HG03571 (cell line): ENCODE measurements around the gene RFTN2.
A peak's percentile ranks its signal among the peaks of the same experiment; 100 is the strongest.
"Not testable (repeated sequence)": the region's sequence is repeated elsewhere in the genome, so short reads cannot be mapped to it uniquely, and the experiment has no call there.

ENCODE experiments used
- ATAC-seq: cut with Tn5 transposase; IDR thresholded peaks from one replicate; pipeline ENCODE4 v1.9.1; 2021; ENCODE audit not compliant: unreplicated experiment

RFTN2 gene, protein sequence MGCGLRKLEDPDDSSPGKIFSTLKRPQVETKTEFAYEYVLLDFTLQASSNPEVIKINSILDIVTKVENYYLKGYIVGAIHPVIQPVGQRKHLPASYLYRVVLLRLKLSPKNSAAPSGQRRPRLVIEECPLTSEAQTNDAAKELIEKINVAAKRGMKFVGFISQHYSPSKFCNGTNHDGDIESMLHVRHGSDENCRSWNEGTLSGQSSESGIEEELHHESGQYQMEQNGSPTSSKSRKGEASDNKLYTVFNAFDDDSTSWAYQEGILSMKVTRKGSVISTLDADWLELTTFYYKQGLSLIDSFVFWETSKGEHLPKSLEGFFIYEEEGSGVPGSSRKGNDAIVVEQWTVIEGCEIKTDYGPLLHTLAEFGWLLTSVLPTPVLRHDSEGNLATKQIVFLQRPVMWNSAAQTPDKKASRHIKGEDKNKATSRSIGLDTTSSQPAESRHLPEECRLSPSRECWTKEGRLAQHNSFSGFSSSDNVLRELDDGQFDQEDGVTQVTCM

DNA sequence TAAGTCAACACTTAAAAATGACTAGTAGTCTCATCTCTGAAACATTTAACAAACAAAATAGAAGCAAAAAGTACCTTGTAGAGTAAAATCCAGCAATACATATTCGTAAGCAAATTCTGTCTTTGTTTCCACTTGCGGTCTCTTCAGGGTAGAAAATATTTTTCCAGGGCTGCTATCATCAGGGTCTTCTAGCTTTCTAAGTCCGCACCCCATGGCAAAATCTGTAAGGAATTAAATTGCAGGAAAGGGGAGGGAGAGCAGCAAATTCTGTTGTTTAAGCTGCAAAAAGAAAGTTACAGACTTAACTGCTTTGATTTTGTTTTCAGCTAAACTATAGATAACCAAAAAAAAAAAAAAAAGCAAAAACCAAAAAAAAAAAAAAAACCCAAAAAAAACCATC, at the start of gene RFTN2:
RFTN2 (minus strand) TSS at position 342 of the 400 bp plus-strand sequence; CDS start at position 213, 129 bp downstream.
- no peak for ATAC-seq

DNA sequence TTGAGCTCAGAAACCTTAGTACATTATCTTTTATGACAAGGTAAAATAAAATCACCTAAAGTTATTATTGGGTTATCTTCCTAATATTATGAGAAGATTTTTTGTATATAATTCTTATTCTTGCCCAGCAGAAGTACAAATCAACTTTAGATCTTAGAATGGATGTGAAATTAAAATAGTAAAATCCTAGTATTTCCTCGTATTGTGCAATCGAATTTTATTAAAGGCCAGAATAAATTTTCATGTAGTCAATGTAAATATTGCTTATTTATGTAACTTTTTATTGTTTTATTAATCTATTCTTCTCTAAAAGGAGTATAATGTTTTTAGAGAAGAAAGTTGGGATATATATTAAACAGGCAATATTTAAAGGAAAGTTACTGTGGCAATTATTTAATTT, 42.5 kb upstream of the RFTN2 start:
- ATAC-seq: no peak

DNA sequence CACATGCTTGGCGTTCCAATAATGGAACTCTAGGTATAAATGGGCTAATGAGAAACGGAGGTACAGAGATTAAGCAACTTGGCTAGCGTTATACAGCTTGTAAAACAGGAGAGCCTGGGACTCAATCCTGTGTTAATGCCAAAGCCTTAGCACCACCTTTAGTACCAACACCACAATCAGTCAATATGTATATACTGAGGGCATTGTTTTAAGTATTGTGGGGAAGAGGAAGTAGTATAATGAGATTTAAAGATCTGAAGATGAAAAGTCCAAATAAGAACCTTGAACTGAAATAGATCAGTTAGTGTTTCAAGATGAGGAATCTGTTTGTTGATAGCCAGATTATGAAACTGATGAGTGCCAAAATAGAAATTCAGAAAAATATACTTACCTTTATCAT, 37.9 kb upstream of the RFTN2 start:
- ATAC-seq: no peak

DNA sequence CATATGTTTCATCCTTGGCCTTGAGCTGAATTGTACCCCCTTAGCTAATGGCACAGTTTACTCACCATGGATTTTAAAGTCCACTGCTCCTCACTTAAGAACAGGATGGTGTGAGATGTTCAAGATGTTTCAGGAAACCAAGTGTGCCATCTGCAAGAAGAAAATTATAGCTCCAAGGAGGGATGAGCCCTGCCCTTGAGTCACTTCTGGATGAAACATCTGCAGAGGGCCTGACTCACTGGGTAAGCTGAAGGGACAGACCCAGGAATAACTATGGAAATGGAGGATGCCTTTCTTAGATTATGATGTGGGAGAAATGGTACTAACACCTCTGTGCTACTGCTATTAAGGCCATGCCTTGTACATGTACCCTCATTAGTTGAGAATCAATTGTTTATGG, 36.2 kb upstream of the RFTN2 start:
- ATAC-seq: no peak

DNA sequence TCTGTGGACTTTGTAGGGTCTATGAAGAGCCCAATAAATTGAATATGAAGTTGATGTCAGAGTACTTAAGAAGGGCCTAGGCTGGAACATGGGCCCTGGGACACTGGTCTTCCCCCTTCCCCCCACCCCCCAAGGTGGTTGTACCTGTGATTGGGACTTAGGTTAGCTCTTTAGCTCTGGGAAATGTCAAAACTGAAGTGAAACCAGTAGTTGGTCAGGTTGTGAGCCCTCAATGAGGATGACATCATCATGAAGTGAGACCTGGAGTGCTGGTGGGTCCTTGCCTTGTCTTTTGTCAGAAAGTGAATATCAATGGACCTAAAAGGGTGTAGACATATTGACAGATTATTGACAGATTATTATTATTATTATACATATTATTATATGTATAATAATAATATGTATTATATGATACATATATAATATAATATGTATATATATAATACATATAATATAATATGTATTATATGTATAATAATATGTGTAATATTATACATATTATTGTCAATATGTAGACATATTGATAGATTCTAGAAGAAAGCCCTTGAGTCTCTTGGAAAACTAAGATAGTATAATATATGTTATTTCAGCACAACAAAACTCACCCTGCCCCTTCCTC, 35.1 kb upstream of the RFTN2 start:
- ATAC-seq: peak; percentile 63

DNA sequence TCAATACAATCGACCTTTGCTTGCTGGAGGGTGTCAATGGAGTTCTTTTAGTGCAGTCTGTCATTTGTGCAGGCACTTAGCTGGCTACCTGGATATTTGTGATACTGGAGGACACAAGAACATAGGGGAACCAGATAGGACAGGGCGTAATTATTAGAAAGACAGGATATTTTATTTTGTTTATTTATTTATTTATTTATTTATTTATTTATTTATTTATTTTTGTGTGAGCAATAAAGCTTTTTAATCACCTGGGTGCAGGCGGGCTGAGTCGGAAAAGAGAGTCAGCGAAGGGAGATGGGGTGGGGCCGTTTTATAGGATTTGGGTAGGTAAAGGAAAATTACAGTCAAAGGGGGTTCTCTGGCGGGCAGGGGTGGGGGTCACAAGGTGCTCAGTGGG, 33.8 kb upstream of the RFTN2 start:
- ATAC-seq: not testable (repeated sequence)

DNA sequence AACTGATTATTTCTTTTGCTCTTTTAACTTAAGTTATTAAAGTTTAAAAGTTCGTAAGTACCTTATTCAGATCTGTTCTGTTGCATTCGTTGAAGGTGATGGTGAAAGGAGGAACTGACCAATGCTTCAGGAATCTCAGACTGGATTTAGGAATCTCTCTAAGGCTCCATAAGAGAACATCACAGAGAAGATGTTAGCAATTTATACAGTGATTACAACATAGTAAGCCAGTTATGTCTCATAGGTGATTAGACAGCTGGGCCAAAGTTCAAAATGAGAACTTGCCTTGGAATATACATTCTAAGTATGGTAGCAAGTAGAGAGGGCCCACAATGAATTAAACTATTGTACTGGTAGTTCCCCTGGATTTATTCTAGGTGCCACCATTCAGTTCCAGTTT, 32.9 kb upstream of the RFTN2 start:
- ATAC-seq: no peak

DNA sequence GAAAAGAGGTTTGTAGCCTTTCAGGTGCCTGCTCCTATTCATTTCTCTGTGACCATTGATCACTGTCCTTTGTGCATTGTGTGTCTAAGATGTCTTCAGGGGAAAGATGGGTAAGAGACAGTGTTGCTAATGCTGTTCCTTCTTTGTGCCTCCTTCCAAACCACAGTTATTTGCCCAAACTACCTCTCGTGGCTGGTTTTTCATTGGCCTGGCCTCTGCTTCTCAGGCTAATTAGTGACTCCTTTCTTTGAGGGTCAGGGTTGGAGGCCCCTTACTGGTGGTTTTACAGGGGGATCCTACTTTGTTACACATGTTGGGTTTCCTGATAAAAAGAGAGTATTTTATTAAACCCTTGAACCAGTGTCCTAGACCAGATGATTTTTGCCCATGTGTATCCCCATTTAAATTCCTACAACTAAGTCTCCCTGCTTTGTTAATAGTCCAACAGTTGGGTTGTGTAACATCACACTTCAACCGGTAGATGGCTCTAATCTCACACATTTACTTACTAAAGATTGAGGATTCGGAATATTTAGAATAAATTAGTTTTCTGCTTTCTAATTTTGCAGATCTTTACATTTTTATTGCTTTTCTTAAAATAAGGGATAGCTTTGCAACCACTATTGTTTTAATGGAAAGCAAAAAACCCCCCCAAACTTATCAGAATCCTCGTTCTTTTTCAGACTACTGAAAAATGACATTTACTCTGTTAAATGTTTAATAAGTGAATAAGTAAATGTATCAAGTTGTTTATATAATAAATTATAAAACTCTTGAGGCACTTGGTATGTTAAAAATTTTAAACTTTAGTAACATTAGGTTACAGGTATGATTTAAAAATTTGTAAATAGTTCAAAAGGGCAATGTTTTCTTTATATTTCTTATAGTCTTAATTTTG, 32.2 kb upstream of the RFTN2 start:
- ATAC-seq: no peak

DNA sequence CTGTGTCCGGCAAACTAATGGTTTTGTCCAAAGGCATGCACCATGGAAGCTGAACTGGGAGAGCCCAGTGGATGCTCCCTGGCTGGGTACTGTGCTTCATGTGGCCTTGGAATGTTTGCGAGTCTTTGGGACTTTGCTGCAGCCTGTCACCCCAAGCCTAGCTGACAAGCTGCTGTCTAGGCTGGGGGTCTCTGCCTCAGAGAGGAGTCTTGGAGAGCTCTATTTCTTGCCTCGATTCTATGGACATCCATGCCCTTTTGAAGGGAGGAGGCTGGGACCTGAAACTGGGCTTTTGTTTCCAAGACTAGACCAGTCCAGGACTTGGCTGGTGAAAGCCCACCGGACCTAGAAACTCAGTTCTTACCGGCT, 31.4 kb upstream of the RFTN2 start:
- no peak for ATAC-seq

DNA sequence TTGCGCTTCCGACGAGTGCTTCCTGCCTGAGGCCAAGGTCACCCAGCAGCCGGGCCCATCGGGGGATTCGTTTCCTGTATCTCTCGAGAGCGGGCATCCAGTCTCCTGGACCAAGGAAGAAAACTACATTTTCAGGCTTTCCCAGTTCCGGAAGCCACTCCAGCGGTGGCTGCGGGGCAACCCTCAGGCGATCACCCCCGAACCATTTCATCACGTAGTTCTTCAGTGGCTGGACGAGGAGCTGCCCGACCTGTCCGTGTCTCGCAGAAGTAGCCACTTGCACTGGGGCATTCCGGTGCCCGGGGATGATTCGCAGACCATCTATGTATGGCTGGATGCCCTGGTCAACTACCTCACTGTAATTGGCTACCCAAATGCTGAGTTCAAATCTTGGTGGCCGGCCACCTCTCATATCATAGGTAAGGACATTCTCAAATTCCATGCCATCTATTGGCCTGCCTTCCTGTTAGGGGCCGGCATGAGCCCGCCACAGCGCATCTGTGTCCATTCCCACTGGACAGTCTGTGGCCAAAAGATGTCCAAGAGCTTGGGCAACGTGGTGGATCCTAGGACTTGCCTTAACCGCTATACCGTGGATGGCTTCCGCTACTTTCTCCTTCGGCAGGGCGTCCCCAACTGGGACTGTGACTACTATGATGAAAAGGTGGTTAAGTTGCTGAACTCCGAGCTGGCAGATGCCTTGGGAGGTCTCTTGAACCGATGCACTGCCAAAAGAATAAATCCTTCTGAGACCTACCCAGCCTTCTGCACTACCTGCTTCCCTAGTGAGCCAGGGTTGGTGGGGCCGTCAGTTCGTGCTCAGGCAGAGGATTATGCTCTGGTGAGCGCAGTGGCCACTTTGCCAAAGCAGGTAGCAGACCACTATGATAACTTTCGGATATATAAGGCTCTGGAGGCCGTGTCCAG, 30.8 kb upstream of the RFTN2 start:
- peak; percentile 28 for ATAC-seq

DNA sequence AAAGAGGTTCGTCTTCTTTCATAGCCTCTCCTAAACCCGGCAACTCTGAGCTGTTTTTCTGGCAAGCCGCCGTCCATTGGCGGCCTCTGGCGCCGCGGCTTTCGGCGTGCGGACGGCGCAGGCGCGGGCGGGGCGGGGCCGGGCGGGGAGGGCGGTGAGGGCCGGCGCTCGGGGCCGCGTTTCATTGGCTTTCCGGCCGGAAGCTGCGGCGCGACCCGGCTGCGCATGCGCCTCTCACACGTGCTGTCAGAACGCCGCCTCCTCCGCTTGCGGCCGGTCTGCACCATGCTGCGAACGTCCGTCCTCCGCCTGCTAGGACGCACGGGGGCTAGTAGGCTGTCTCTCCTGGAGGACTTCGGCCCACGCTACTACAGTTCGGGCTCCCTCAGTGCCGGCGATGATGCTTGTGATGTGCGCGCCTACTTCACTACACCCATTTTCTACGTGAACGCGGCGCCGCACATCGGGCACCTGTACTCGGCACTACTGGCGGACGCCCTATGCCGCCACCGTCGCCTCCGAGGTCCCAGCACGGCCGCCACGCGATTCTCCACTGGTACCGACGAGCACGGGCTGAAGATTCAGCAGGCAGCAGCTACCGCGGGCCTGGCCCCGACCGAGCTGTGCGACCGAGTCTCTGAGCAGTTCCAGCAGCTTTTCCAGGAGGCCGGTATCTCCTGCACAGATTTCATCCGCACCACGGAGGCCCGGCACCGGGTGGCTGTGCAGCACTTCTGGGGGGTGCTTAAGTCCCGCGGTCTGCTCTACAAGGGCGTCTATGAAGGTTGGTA, 29.9 kb upstream of the RFTN2 start, which contains the start of gene MARS2:
MARS2 (plus strand) TSS at position 249 of the 791 bp plus-strand sequence; CDS start at position 286, 37 bp downstream.
- ATAC-seq: peak; percentile 82

DNA sequence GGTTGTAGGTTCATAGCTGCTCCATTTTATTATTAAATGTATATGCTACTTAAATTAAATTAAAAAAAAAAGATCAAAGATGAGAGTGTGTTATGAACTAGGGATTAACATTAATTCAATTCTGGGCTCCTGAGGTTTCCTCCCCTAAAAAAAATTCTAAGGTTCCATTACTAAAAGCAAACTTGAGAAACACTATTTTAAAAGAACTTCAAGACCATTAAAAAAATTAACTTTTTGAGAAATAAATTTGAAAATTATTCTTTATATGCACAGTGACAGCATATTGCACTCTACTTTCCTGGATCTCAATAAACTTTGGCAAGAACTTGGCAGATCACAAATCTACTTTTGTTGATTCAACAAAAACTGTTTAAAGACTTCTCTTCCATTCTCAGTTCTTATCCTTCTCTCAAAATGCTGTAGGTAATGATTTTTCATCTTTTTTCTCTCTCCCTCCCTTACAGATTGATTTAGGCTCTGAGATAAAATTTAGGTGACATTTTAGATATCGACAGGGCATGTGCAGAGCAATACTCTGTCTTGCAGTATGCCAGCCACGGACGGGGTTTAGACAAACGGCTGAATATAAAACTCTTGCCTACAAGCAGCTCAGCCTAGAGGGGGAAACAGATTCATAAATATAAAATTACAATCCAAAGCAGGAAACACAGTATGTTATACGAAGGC, 29.2 kb upstream of the RFTN2 start:
- ATAC-seq: peak; percentile 23

DNA sequence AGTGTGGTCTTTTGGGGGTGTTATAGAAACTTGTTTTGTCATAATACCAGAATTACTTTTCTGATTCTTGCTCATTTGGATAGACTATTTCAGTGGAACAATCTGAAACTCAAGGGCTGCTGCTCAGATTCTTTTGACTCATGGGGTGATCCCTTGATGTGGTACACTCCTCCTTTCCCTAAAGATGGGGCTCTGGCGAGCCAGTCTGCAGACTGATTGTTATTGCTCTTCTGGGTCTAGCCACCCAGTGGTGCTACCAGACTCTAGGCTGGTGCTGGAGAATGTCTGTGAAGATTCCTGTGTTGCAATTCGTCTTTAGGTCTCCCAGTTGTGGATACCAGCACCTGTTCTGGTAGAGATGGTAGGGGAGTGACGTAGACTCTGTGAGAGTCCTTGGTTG, 25.6 kb upstream of the RFTN2 start:
- ATAC-seq: no peak

DNA sequence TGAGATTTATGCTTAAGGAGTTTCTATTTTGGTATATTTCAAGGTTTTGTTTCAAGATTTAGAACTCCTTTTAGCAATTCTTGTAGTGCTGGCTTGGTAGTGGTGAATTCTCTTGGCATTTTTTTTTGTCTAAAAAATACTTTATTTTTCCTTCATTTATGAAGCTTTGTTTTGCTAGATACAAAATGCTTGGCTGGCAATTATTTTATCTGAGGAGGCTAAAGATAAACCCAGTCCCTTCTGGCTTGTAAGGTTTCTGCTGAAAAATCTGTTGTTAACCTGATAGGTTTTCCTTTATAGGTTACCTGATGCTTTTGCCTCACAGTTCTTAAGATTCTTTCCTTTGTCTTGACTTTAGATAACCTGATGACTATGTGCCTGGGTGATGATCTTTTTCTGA, 24.3 kb upstream of the RFTN2 start:
- ATAC-seq: not testable (repeated sequence)

DNA sequence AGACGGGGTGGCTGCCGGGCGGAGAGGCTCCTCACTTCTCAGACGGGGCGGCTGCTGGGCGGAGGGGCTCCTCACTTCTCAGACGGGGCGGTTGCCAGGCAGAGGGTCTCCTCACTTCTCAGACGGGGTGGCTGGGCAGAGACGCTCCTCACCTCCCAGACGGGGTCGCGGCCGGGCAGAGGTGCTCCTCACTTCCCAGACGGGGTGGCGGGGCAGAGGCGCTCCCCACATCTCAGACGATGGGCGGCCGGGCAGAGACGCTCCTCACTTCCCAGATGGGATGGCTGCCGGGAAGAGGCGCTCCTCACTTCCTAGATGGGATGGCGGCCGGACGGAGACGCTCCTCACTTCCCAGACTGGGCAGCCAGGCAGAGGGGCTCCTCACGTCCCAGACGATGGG, 21.2 kb upstream of the RFTN2 start:
- not testable (repeated sequence) for ATAC-seq

DNA sequence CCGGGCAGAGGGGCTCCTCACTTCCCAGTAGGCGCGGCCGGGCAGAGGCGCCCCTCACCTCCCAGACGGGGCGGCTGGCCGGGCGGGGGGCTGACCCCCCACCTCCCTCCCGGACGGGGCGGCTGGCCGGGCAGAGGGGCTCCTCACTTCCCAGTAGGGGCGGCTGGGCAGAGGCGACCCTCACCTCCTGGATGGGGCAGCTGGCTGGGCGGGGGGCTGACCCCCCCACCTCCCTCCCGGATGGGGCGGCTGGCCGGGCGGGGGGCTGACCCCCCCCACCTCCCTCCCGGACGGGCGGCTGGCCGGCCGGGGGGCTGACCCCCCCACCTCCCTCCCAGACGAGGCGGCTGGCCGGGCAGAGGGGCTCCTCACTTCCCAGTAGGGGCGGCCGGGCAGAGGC, 20.6 kb upstream of the RFTN2 start:
- ATAC-seq: not testable (repeated sequence)

DNA sequence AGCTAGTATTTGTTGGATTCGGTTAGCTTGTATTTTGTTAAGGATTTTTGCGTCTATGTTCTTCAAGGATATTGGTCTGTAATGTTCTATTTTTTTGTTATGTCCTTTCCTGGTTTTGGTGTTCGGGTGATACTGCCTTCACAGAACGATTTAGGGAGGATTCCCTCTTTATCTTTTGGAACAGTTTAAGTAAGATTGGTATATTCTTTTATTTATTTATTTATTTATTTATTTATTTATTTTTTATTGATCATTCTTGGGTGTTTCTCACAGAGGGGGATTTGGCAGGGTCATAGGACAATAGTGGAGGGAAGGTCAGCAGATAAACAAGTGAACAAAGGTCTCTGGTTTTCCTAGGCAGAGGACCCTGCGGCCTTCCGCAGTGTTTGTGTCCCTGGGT, 19.8 kb upstream of the RFTN2 start:
- ATAC-seq: not testable (repeated sequence)

DNA sequence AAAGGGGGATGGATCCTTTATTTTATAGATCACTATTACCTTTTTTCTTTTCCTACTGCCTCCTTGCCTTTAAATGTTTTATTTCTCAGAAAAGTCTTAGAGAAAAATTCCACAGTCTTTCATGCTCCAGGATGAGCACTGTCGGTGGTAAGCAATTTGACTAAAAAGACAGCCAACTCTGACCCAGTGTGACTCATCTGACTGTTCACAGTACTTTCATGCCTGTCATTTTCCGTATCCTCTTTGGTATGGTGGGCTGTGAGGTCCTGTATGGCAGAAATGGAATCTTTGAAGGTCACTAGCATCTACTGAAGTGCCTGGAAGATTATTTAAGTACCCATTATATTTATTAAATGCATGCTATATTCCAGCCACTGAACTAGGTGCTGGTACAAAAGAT, 2.1 kb upstream of the RFTN2 start:
- no peak for ATAC-seq

DNA sequence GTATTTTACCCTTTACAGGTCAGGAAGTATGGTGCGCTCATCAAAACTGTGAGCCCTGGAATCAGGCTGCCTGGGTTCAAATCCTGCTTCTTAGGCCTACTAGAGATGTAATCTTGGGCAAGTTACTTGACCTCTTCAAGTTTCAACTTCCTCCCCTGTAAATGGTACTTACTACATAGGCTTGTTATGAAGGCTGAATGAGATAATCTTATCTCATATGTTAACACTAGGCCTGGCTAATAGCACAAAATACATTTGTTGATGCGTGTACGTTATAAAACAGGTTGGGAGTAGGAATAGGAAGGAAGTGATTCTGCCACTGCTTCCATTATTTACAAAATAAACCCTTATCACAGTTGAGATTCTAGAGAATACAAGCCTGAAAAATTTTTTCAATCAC, 1.7 kb upstream of the RFTN2 start:
- ATAC-seq: no peak
